ENCODE measurements around the gene EXOC7.

Gene EXOC7

DNA sequence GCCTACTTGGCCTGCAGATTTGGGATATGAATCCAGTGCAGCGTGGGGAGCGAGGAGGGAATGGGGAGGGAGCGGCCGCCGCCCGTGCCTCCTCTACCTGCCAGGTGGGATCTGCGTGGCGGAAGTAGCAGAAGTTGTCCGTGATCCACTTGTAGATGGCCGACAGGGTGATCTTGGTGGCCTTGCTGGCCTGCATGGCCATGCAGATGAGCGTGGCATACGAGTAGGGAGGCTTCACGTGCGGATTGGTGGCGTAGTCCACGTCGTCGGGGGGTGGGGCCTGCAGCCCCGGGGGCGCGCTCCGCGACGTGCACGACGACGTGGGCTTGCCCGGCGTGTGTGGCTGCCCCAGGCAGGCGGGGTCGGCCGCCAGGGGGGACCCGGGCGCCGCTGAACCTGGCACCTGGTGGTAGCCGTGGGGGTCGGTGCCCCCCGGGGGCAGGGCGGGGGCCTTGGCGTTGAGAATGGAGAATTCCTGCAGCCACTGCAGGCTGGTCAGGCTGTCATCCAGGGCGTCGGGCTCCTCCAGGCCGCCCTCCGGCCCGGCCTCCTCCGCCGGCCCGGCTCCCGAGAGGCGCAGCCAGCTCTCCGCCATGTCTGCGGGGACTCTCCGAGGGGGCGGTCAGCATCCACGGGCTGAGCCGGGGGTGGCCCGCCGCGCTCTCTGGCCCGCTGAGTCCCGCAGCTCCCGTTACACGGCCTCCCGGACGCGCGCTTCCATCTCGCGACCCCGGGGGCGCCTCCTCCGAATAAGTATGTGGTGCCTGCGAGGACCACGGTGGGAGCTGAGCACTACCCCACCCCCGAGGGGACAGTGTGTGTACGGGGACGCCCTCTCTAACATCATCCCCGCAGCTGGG, 36.4 kb upstream of the EXOC7 start:
- Histone ChIP-seq H3K4me3 (peak overlapping the region in 6 of 7 experiments; percentile 10 to 46 (median 22)), H3K27ac (no peak overlapping the region)

- H3K4me3 ChIP-seq, result peak overlapping the region in 3 of 7 experiments; percentile 15 to 29 (median 15)
- no peak overlapping the region for H3K27ac ChIP-seq
Observed at GRCh38 chr17:76138896-76139752, 35.5 kb upstream of the EXOC7 start.

- Histone ChIP-seq H3K27ac (no peak overlapping the region), H3K4me3 (no peak overlapping the region)
Observed at GRCh38 chr17:76138234-76138895, 34.8 kb upstream of the EXOC7 start.

- no peak overlapping the region for H3K27ac ChIP-seq
- no peak overlapping the region for H3K4me3 ChIP-seq
Observed at GRCh38 chr17:76137351-76138233, 34.0 kb upstream of the EXOC7 start.

DNA sequence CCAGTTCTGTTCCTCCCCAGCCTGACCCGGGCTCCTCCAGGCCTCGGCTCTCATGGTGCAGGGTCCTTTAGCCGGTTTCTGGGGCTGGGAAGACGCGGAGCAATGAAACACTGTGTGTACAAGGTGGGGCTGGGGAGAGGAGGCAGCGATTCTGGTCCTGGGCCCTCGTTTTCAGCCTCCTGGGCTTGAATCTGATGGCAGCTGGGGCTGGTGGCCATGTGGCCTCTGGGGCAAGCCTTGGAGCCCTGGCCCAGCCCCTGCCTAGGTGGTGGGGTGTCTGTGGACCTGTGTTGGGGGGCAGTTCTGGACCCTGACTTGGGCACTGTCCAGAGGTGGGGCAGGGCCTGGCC, 33.4 kb upstream of the EXOC7 start:
- no peak overlapping the region for H3K4me3 ChIP-seq
- no peak overlapping the region for H3K27ac ChIP-seq

- Histone ChIP-seq H3K4me3 (no peak overlapping the region), H3K27ac (no peak overlapping the region)
Observed at GRCh38 chr17:76136276-76137000, 32.9 kb upstream of the EXOC7 start.

DNA sequence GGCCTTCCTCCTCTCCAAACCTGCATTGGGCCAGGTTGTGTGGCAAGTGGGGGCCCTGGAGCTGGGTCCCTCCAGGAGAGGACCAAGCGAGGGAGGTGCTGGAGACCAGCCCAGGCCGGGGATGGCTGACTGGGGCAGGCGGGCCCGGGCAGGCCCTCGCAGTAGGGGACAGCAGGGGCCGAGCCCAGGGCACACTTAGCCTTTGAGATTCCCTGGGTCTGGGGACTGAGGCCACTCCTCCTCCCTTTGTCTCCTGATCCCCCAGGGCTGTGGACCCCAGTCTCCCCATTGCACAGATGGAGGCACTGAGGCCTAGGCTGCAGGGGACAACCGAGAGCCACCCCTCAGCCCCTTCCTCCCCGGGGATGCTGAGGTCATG, 32.2 kb upstream of the EXOC7 start:
- no peak overlapping the region for H3K27ac ChIP-seq

GRCh38 chr17:76134911-76135809, 31.6 kb upstream of the EXOC7 start:
- H3K4me3 ChIP-seq, result no peak overlapping the region
- no peak overlapping the region for H3K27ac ChIP-seq

More for the DNA sequence above, 32.2 kb upstream of the EXOC7 start:
- H3K4me3 ChIP-seq, result no peak overlapping the region

GRCh38 chr17:76132574-76133338, 29.2 kb upstream of the EXOC7 start:
- no peak overlapping the region for H3K4me3 ChIP-seq
- H3K27ac ChIP-seq, result peak overlapping the region in 1 of 21 experiments; percentile 39

DNA sequence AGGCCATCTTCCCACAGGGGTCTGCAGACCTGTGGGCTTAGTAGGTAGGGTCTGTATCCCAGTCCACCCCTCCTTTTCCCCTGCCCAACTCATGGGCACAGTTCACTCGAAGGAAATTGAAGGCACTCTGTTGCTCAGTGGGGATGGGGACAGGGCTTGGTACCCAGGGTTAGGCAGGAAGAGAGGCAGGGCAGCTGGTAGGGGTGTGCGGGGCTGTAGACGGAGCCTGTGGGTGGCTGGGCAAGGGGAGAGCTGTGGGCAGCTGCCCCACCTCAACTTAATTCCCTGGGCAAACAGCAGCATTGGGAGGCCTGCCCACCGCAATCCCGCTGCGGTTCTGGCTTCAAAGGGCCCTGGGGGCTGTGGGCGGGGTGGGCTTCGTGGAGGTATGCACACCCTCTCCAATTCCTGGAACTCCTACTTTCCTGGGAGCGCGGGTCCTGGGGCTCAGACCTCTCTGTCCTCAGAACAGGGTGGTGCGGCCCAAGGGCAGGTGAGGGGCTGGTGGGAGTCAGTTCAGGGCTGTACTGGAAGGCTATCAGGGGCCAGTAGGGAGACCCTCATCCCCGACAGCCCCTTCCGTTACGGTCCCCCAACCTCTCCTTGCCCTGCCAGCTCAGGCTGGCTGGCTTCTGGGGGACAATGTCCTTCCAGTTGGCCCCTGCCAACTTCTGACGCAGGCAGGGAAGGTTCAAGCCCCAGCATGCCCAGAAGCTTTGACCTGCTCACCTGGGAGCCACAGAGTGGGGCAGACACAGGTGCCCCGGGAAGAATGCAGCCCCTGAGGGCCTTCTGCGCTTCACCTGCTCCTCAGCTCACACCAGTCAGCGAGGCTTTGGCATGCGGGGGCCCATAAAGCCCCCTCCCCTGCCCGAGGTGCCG, 28.3 kb upstream of the EXOC7 start:
- no peak overlapping the region for H3K27ac ChIP-seq
- H3K4me3 ChIP-seq, result no peak overlapping the region

GRCh38 chr17:76131051-76131691, 27.6 kb upstream of the EXOC7 start:
- no peak overlapping the region for H3K27ac ChIP-seq
- no peak overlapping the region for H3K4me3 ChIP-seq

DNA sequence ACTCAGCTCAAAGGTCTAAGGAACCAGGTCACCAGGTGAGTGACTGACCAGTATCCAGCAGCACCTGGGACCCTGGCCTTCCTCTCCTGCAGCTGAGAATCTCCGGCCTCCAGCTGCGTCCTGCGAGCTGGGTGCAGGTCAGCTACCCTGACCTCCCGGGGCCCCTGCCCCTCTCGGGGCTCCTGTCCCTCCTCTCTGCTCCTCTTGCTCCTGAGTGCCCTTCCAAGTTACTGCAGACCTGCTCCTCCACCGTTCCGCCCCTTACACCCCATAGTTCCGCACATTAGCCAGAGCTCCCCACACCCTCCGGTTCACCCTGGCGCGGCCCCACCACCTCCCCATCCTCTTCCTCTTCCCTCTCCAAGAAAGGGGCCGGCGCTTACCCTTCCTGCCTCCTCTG, 26.9 kb upstream of the EXOC7 start:
- Histone ChIP-seq H3K27ac (no peak overlapping the region), H3K4me3 (no peak overlapping the region)

DNA sequence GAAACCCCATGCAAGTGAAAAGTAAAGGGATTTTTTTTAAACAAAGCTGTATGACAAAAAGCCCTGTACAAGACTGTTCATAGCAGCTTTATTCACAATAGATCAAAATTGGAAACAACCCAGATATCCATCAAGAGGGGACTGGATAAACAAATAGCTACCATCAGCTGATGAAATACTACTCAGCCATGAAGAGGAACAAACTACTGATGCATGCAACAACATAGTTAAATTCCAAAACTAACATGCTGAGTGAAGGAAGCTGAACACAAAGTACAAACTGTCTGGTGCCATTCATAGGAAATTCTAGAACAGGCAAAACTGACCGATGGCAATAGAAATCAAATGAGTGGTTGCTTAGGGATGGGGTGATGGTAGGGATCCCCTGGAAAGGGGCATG, 22.3 kb upstream of the EXOC7 start:
- Histone ChIP-seq H3K4me3 (no peak overlapping the region), H3K27ac (no peak overlapping the region)

DNA sequence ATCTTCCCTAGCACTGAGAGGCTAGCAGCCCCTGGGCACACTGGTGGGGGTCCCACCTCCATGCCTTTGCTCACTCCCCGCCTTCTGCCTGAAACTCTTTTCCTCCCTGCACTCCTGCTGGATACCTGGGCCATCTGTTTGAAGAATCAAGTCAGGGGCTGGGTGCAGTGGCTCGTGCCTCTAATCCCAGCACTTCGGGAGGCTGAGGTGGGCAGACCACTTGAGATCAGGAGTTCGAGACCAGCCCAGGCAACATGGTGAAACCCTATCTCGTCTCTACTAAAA, 21.7 kb upstream of the EXOC7 start:
- no peak overlapping the region for H3K27ac ChIP-seq

GRCh38 chr17:76124582-76125390, 21.2 kb upstream of the EXOC7 start:
- no peak overlapping the region for H3K27ac ChIP-seq

More for the DNA sequence above, 21.7 kb upstream of the EXOC7 start:
- no peak overlapping the region for H3K4me3 ChIP-seq

More at GRCh38 chr17:76124582-76125390, 21.2 kb upstream of the EXOC7 start:
- H3K4me3 ChIP-seq, result no peak overlapping the region
